ENCODE data around the gene LYRM4. TPM values are rescaled to one million over a fixed set of nuclear protein-coding genes. Genes with fewer than 3 reads are reported as not detected.

Gene LYRM4
- total and polyA plus RNA-seq, 2 donors (not counting 1 experiment from before 2014, with no cell fraction given) = 22.1 to 29.5 TPM

- ATAC-seq (ENCODE audit: low read depth) = peak; percentile 22
- Mint-ChIP-seq H3K27me3 (peaks cover 20% of the 10 kb centered on the region), H3K27ac (no peak overlapping the region), H3K9me3 (ENCODE audit: insufficient read depth) (no peaks in the 10 kb centered on the region), H3K4me3 (peak overlapping the region; percentile 88), H3K4me1 (peaks cover 15% of the 10 kb centered on the region)
- no peak for DNase-seq
- Histone ChIP-seq H3K79me2 (ENCODE audit: control insufficient read depth, insufficient read depth, low read length) (no peaks in the 10 kb centered on the region), H3K27me3 (replicated peaks in 1 of 4; ENCODE audit: control extremely low read depth in 1 of 4, control insufficient read depth in 3 of 4, insufficient read depth in 4 of 4, low read length in 3 of 4) (peaks cover 0 to 39% (median 10%) of the 10 kb centered on the region in 4 experiments), H3K9ac (ENCODE audit: low read length) (peak overlapping the region; percentile 67), H3K4me1 (ENCODE audit: control insufficient read depth in 2 of 2, insufficient read depth in 2 of 2, low read length in 2 of 2) (peaks cover 15 to 27% of the 10 kb centered on the region in 2 donors), H3K4me3 (ENCODE audit: control extremely low read depth in 1 of 5, extremely low read depth in 1 of 5, insufficient read depth in 1 of 5, low read depth in 2 of 5, low read length in 4 of 5) (peak overlapping the region in 4 of 5 experiments; percentile 40 to 77 (median 58)), H2AFZ (ENCODE audit: insufficient read depth, low read depth, low read length, poor library complexity, severe bottlenecking) (peak overlapping the region; percentile 78), H3K4me2 (replicated peaks; ENCODE audit: low read depth, low read length, poor library complexity, severe bottlenecking) (peak overlapping the region; percentile 98), H3K36me3 (replicated peaks in 1 of 2; ENCODE audit: control extremely low read depth in 1 of 2, control insufficient read depth in 1 of 2, extremely low read depth in 1 of 2, insufficient read depth in 2 of 2, low read length in 1 of 2) (no peaks in the 10 kb centered on the region), H4K20me1 (ENCODE audit: control insufficient read depth, insufficient read depth, low read length, poor library complexity, severe bottlenecking) (no peaks in the 10 kb centered on the region), H3K27ac (ENCODE audit: low read length in 2 of 2) (no peak overlapping the region), H3K9me3 (ENCODE audit: control extremely low read depth in 1 of 3, control insufficient read depth in 2 of 3, insufficient read depth in 1 of 3, low read length in 2 of 3) (peaks cover 0 to 9% (median 0%) of the 10 kb centered on the region in 3 donors)
- intact Hi-C loops (cut with micrococcal nuclease) = loop anchor here (10.0 kb wide), 1 partner anchor 50 kb away; no protein-coding TSS in a partner anchor
- WGBS (ENCODE audit: insufficient coverage) = 2% methylated on average over 56 of the region's 57 CpGs
- TF ChIP-seq CTCF (IDR thresholded peaks at IDR 0.05) (no peak), EZH2 (IDR thresholded peaks at IDR 0.05; ENCODE audit: borderline replicate concordance, insufficient read depth, low read depth, low read length, poor library complexity, severe bottlenecking) (no peak)
- CTCF ChIA-PET = no interaction called here
- POLR2A ChIA-PET = interaction anchor here (0.6 kb wide), 1 partner anchor 48 kb away, joined by 4 read pairs; no protein-coding TSS in a partner anchor
Observed at GRCh38 chr6:5084360-5084780, 176.4 kb downstream of the LYRM4 start.

- Mint-ChIP-seq H3K27me3 (peaks cover 20% of the 10 kb centered on the region), H3K4me3 (peak overlapping the region; percentile 84), H3K27ac (peak overlapping the region; percentile 41), H3K4me1 (peaks cover 15% of the 10 kb centered on the region), H3K9me3 (ENCODE audit: insufficient read depth) (no peaks in the 10 kb centered on the region)
- peak overlapping the region; percentile 78 for H2AFZ ChIP-seq (ENCODE audit: insufficient read depth, low read depth, low read length, poor library complexity, severe bottlenecking)
- H3K9ac ChIP-seq (ENCODE audit: low read length) = peak overlapping the region; percentile 67
- 48% methylated on average over 11 of the region's 18 CpGs for WGBS (ENCODE audit: insufficient coverage)
- DNase-seq (peak; percentile 25), ATAC-seq (ENCODE audit: low read depth) (no peak)
- no peak overlapping the region for H3K27ac ChIP-seq (ENCODE audit: low read length in 2 of 2)
- peaks cover 0 to 39% (median 10%) of the 10 kb centered on the region in 4 experiments for H3K27me3 ChIP-seq (replicated peaks in 1 of 4; ENCODE audit: control extremely low read depth in 1 of 4, control insufficient read depth in 3 of 4, insufficient read depth in 4 of 4, low read length in 3 of 4)
- H4K20me1 ChIP-seq (ENCODE audit: control insufficient read depth, insufficient read depth, low read length, poor library complexity, severe bottlenecking) = no peaks in the 10 kb centered on the region
- CTCF ChIA-PET = no interaction called here
- peaks cover 15 to 27% of the 10 kb centered on the region in 2 donors for H3K4me1 ChIP-seq (ENCODE audit: control insufficient read depth in 2 of 2, insufficient read depth in 2 of 2, low read length in 2 of 2)
- intact Hi-C loops (cut with micrococcal nuclease) = loop anchor here (10.0 kb wide), 1 partner anchor 51 kb away; no protein-coding TSS in a partner anchor
- peak overlapping the region; percentile 98 for H3K4me2 ChIP-seq (replicated peaks; ENCODE audit: low read depth, low read length, poor library complexity, severe bottlenecking)
- H3K79me2 ChIP-seq (ENCODE audit: control insufficient read depth, insufficient read depth, low read length) = no peaks in the 10 kb centered on the region
- H3K9me3 ChIP-seq (ENCODE audit: control extremely low read depth in 1 of 3, control insufficient read depth in 2 of 3, insufficient read depth in 1 of 3, low read length in 2 of 3) = peaks cover 0 to 9% (median 0%) of the 10 kb centered on the region in 3 donors
- POLR2A ChIA-PET = no interaction called here
- TF ChIP-seq CTCF (IDR thresholded peaks at IDR 0.05) = no peak
- TF ChIP-seq EZH2 (IDR thresholded peaks at IDR 0.05; ENCODE audit: borderline replicate concordance, insufficient read depth, low read depth, low read length, poor library complexity, severe bottlenecking) = no peak
- peak overlapping the region in 3 of 5 experiments; percentile 55 to 77 (median 61) for H3K4me3 ChIP-seq (ENCODE audit: control extremely low read depth in 1 of 5, extremely low read depth in 1 of 5, insufficient read depth in 1 of 5, low read depth in 2 of 5, low read length in 4 of 5)
- H3K36me3 ChIP-seq (replicated peaks in 1 of 2; ENCODE audit: control extremely low read depth in 1 of 2, control insufficient read depth in 1 of 2, extremely low read depth in 1 of 2, insufficient read depth in 2 of 2, low read length in 1 of 2) = no peaks in the 10 kb centered on the region
Observed at GRCh38 chr6:5083813-5084359, 176.9 kb downstream of the LYRM4 start.
